Measurements from ENCODE around the gene SRGAP3. TPM values are rescaled to one million over a fixed set of nuclear protein-coding genes. Genes with fewer than 3 reads are reported as not detected.

Gene SRGAP3
- total RNA-seq, 1 experiment from 2014 or later: 17.9 TPM

GRCh38 chr3:9015250-9015649 lies 234.2 kb downstream of the SRGAP3 start:
- POLR2A ChIA-PET: no interaction called here
- CTCF ChIA-PET: interaction anchor here (0.7 to 3.6 kb wide), 4 partner anchors 19 to 287 kb away, joined by 3 to 27 read pairs (median 4); no protein-coding TSS in a partner anchor

GRCh38 chr3:9013782-9014563 lies 235.5 kb downstream of the SRGAP3 start:
- H3K27me3 Mint-ChIP-seq (ENCODE audit: low read depth): no peaks in the 10 kb centered on the region
- no peak overlapping the region for H3K4me3 Mint-ChIP-seq
- no peak for TF ChIP-seq FOXK1 (CRISPR knock-in tag; IDR thresholded peaks at IDR 0.05)
- no peak for TF ChIP-seq IRF2 (CRISPR knock-in tag; IDR thresholded peaks at IDR 0.05; ENCODE audit: borderline replicate concordance, low read depth)
- no peak for TF ChIP-seq ZNF423 (CRISPR knock-in tag; IDR thresholded peaks at IDR 0.05)
- no peak for TF ChIP-seq ZNF281 (CRISPR knock-in tag; IDR thresholded peaks at IDR 0.05)
- no peak for TF ChIP-seq ZNF532 (CRISPR knock-in tag; IDR thresholded peaks at IDR 0.05; ENCODE audit: borderline replicate concordance)
- H3K27ac Mint-ChIP-seq: no peak overlapping the region
- DNase-seq (ENCODE audit: low spot score): no peak
- ChIA-PET POLR2A (no interaction called here), CTCF (interaction anchor here (1.1 to 3.6 kb wide), 5 partner anchors 17 to 288 kb away, joined by 3 to 27 read pairs (median 5); no protein-coding TSS in a partner anchor)
- H3K36me3 Mint-ChIP-seq: 0 out of 2 replicates have a peak, but pooled peaks cover 7% of the 10 kb centered on the region
- H3K9me3 Mint-ChIP-seq: peaks cover 6% of the 10 kb centered on the region
- peak; percentile 47; the same call in 1 of the 2 replicates for ATAC-seq
- no peaks in the 10 kb centered on the region for H3K4me1 Mint-ChIP-seq

More at GRCh38 chr3:9015250-9015649, 234.2 kb downstream of the SRGAP3 start:
- H3K36me3 Mint-ChIP-seq: 0 out of 2 replicates have a peak, but pooled peaks cover 3% of the 10 kb centered on the region
- ATAC-seq: no peak
- H3K27me3 Mint-ChIP-seq (ENCODE audit: low read depth): no peaks in the 10 kb centered on the region
- H3K4me3 Mint-ChIP-seq: no peak overlapping the region
- H3K4me1 Mint-ChIP-seq: no peaks in the 10 kb centered on the region
- no peaks in the 10 kb centered on the region for H3K9me3 Mint-ChIP-seq
- TF ChIP-seq KAT7 (CRISPR knock-in tag; IDR thresholded peaks at IDR 0.05; ENCODE audit: borderline replicate concordance) (no peak), CDX4 (CRISPR knock-in tag; IDR thresholded peaks at IDR 0.05; ENCODE audit: borderline replicate concordance) (no peak), ATF2 (CRISPR knock-in tag; IDR thresholded peaks at IDR 0.05; ENCODE audit: borderline replicate concordance, low read depth) (no peak), ZNF416 (CRISPR knock-in tag; IDR thresholded peaks at IDR 0.05) (no peak), IRF1 (CRISPR knock-in tag; IDR thresholded peaks at IDR 0.05) (no peak), GABPB1 (CRISPR knock-in tag; IDR thresholded peaks at IDR 0.05) (no peak), ZNF396 (CRISPR knock-in tag; IDR thresholded peaks at IDR 0.05; ENCODE audit: borderline replicate concordance) (no peak), ZNF232 (CRISPR knock-in tag; IDR thresholded peaks at IDR 0.05) (no peak)
- no peak overlapping the region for H3K27ac Mint-ChIP-seq
- DNase-seq (ENCODE audit: low spot score): no peak

Data from WTC11 (cell line).